ENCODE measurements around the gene ARL3.
"Not testable (repeated sequence)": the region's sequence is repeated elsewhere in the genome, so short reads cannot be mapped to it uniquely, and the experiment has no call there.

Gene ARL3, protein sequence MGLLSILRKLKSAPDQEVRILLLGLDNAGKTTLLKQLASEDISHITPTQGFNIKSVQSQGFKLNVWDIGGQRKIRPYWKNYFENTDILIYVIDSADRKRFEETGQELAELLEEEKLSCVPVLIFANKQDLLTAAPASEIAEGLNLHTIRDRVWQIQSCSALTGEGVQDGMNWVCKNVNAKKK

DNA sequence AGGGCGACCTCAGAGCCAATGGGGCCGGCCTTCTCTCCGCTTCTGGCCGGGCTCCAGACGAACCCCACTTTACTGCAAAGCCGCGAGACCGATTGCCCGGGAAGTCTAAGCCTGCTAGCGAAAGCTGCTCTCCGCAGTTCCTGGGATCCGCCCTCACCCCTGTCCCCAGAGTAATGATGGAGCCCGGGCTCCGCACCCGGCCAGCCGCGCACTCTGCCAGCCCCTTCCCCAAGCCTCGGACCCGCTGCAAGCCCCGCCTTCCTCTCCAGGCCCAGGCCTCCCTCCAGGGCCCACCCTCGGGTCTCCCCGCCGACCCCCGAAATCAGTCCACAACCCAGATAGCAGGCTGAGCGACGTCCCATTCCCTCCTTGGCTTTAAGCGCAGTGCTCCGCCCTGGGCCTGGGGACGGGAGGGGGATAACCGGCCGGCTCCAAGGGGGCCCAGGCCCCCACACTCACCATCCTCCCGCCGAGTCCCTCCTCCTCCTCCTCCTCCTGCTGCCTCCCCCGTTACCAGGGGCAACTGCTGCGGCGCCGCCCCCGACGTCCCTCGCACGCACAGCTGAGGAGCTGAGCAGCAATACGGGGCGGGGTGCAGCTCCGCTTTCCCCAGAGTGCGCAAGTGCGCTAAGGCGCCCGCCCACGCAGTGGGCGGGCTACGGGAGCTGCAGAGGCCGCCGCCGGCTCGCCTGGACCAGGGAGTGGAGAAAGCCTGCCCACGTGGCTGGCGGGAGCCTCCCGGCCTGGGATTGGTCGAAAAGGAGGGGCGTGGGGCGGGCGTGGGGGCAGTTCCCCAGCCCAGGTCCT, at the start of gene ARL3:
Gene ARL3, minus strand, starts transcription at position 584 of the 807 bp plus-strand sequence. Its CDS starts 122 bp downstream, at position 462.
- peak; percentile 90 for DNase-seq (ENCODE audit: low read depth)

- no peak for DNase-seq (ENCODE audit: low read depth)
Observed at GRCh38 chr10:102763037-102763607, 48.9 kb upstream of the ARL3 start.

DNA sequence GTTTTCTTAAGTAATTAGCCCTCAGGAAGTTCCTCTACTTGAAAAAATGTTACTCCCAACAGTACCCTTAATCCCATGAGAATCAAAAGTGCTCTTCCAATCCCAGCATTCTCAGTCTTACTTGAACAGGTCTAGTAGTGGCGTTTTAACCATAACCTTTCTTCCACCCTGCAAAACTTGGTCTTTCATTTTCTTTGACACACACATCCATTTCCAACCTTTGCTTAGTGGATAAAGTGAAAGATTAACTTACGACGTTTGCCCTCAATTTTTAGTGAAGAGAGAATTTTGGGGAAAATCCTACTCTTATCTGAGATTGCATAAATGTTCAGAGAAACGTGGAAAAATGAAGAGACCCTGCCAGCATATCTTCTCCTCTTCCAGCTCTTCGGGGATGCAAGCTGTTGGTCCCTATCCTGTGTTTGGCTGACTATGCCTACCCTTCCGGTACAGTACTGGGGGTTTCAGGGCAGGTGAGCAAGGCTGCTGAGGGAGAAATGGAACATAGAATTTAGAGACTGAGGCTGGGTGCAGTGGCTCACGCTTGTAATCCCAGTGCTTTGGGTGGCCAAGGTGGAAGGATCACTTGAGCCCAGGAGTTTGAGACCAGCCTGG, 48.3 kb upstream of the ARL3 start:
- no peak for DNase-seq (ENCODE audit: low read depth)

- DNase-seq (ENCODE audit: low read depth) = no peak
Observed at GRCh38 chr10:102761981-102762380, 47.8 kb upstream of the ARL3 start.

DNA sequence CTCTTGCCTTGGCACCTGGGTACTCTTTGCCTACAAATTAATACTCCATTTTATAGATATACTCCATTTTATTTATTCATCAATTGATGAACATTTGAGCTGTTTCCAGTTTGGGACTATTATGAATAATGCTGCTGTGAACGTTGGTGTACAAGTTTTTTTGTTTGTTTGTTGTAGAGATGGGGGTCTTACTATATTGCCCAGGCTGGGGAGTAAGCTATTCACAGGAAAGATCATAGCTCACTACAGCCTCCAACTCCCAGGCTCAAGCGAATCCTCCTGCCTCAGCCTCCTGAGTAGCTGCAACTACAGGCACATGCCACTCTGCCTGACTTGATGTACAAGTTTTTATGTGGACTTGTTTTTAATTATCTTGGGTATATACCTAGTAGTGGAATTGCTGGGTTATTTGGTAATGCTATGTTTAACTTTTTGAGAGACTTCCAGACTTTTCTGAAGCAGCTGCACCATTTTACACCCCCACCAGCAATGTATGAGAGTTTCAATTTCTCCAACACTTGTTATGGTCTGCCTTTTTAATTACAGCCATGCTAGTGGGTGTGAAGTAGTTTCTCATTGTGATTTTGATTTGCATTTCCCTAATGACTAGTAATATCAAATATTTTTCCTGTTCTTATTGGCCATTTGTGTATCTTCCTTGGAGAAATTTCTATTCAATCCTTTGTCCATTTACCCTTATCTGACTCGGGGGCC, 45.5 kb upstream of the ARL3 start:
- no peak for DNase-seq (ENCODE audit: low read depth)

DNA sequence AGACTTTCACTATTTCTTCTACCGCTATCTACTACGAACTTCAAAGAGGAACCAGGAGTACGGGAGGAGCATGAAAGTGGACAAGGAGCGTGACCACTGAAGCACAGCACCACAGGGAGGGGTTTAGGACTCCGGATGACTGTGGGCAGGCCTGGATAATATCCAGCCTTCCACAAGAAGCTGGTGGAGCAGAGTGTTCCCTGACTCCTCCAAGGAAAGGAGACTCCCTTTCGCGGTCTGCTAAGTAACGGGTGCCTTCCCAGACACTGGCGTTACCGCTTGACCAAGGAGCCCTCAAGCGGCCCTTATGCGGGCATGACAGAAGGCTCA, 44.7 kb upstream of the ARL3 start:
- DNase-seq (ENCODE audit: low read depth) = not testable (repeated sequence)

- DNase-seq (ENCODE audit: low read depth) = no peak
Observed at GRCh38 chr10:102758240-102758932, 44.2 kb upstream of the ARL3 start.

DNA sequence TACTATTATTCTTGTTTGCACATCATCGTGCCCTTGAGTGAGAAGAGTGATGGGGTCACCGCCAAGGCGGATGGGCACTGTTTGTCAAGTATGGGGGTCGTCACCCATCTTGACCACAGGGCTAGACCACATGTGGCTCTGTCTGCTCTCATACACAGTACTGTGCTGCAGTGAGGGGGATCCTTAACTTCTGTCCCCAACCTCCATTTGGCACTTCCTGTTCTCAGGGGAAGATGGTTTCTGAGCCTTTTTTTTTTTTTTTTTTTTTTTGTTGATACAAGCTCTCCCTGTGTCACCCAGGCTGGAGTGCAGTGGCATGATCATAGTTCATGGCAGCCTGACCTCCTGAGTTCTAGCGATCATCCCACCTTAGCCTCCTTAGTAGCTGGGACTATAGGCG, 43.1 kb upstream of the ARL3 start:
- no peak for DNase-seq (ENCODE audit: low read depth)

DNA sequence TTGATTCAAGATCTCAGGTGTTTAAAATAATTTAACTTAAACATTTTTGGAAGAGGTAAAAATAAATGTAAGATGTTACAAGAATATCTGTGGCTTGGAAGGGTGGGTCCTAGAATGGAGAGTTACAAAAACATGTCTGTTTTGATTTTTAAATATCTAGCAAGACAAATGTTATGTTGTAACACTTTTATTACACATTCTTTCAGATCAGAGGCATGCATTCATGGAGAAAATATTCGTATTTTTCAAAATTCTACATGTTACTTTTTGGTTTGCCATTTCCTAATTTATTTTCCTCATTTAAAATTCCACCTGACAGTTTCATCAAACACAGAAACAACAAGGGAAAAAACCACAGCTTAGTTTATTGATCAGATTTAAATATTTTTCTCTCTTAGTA, 39.5 kb upstream of the ARL3 start:
- no peak for DNase-seq (ENCODE audit: low read depth)

DNA sequence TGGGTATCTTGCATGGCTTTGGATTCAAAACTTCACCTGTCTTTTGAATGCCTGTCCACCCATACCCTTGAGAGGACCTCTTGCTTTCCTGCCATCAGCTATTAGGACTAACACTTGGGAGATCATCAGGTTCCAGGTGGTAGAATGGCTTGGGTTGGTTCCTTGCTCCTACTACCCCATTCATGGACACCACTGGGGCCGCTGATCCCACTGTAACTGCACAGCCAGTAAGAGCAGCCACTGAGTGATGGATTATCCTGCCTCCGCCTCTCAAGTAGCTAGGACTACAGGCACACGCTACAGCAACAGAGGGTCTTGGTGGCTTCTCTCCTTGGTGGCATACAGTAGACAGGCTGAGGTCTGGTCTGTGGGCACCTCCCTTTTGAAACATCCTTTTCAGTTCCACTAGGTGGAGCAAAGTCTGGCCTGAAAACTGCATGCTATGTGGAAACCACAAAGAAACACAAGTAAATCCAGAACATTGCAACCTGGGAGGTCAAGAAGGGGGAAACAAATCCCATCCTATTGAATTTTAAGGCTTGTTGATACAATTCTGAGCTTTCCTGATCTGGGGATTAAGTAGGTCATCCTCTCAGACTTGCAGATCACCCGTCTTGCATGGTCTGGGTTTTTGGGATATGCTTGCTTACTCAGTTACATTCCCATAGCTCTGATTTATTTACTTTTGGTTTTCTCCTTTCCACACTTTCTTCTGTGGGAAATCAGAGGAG, 38.9 kb upstream of the ARL3 start:
- no peak for DNase-seq (ENCODE audit: low read depth)

DNA sequence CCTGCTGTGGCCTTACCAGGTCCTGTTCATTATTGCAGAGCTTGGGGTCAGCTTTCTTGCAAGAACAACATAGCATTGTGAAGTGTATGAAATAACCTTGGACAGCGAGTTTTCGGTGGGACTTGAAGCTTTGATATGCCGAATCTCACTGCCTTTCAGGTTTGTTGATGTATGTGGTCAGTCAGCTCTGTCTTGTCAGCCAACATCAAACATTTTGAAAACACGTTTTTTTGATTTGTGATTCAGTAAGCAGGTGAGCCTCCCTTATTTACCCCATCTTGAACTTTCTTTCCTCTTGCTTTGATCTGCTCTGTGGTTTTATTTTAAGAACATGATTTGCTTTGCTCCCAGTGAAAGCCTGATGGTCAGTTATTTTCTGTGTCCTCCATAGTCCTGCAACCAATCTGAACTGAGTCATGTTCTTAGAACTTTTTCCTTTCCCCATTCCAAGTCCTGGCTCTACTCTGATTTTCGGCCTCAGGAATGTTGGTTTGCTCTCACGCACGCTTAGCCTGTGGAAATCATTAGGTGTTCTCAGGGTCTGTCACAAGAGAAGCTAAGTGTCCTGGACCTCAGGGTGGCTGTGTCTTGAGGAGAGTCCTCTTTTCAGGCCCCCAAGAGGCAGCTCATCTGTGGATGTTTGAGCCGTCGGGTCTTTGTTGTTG, 38.2 kb upstream of the ARL3 start:
- DNase-seq (ENCODE audit: low read depth) = no peak

DNA sequence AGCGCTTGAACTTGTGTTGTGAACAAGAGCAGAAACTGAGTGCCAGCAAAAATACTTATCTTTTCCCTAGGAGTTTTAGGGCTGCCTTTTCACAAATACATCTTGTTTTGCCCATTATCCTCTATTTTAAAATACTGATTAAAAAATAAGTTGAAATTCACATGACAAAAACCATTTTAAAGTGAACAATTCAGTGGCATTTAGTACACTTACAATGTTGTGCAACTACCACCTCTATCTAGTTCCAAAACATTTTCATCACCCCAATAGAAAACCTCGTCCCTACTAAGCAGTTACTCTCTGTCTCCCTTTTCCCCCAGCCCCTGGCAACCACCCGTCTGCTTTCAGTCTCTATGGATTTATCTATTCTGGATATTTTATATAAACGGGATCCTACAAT, 31.0 kb upstream of the ARL3 start:
- DNase-seq (ENCODE audit: low read depth) = no peak

DNA sequence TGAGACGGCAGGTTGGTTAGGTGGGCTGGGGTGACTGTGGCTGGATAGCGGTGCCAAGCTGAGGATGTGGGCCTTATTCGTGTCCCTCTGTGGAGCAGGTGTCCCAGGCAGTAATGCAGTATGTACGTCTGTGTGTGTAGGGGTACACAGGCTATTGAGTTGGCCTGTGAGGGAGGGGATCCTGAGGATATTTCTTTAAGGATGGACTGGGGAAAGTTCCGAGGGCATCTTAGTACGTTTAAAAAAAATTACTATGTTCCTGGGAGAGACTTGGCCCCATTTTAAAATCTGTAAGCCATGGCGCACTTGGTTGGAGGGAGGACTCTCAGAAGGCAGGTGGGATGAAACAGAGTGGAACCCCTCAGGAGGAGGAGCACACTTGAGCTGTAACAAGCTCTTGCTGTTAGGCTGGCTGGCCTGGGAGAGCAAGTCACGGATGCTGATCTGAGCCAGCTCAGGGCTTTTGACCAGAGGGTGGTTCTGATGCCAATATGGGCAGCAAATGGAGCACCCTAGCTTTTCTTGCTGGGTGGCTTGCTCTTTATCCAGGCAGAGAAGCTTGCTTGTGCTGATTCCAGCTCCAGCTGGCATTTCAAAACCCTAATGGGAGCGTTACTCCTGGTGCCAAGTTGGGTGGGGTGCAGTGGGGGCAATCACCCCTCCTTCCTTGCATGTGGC, 30.3 kb upstream of the ARL3 start:
- no peak for DNase-seq (ENCODE audit: low read depth)

- DNase-seq (ENCODE audit: low read depth) = peak; percentile 87
Observed at GRCh38 chr10:102743588-102744373, 29.6 kb upstream of the ARL3 start, which contains the start of gene WBP1L. Gene WBP1L, plus strand, starts transcription at chr10:102743948. Its CDS starts 106 bp downstream, at chr10:102744054.

DNA sequence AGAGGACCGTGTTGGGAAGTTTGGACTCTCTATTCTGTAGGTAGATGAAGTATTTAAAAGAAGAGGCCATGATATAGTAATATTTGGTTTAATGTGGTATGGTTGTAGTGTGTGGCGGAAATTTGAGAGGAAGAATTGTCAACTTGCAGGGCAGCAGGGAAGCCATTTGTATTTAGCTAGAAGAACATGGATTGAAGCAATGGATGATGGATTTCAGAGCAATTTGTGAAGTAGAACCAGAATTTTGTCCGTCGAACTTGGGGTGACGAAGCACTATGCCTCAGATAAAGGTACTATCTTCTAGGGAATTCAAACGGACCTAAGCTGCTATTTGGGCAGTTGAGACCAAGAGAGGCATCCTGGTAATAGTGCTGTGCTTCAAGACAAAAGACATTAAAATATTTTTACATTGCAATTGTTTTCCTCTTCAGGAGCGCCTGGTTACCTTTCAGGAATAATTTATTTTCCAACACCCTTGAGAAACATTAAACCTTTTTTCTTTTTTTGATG, 28.9 kb upstream of the ARL3 start:
- DNase-seq (ENCODE audit: low read depth) = no peak

GRCh38 chr10:102742313-102742712, 28.1 kb upstream of the ARL3 start:
- DNase-seq (ENCODE audit: low read depth) = not testable (repeated sequence)

- no peak for DNase-seq (ENCODE audit: low read depth)
Observed at GRCh38 chr10:102741726-102742237, 27.6 kb upstream of the ARL3 start.

DNA sequence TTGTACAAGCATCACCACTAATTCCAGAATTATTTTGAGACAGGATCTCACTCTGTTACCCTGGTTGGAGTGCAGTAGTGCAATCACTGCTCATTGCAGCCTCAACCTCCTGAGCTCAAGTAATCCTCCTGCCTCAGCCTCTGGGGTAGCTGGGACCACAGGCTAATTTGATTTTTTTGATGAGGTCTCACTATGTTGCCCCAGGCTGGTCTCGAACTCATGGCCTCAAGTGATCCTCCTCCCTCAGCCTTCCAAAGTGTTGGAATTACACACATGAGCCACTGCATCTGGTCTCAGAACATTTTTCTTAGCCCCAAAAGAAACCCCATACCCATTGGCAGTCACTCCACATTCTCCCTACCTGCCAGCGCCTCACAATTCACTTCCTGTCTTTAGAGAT, 26.0 kb upstream of the ARL3 start:
- DNase-seq (ENCODE audit: low read depth) = no peak

GRCh38 chr10:102738692-102739121, 24.5 kb upstream of the ARL3 start:
- DNase-seq (ENCODE audit: low read depth) = no peak

Measured in activated T-cell treated with anti-CD3 and anti-CD28 coated beads for 1 hour (primary cell).